Smooth muscle cell (in vitro differentiated cells): ENCODE data around the gene RASGRP3. TPM values are rescaled to one million over a fixed set of nuclear protein-coding genes. Genes with fewer than 3 reads are reported as not detected.

Source experiments
- DNase-seq: peaks from one replicate; lab custom pipeline; 2025; ENCODE audit not compliant: unreplicated experiment; lab: John Stamatoyannopoulos, UW
- H2AFZ ChIP-seq: fragments of 200-600 bp; sonication (generic); 2 replicates; pipeline ENCODE4 v1.6.0; 2016; ENCODE audit warnings: antibody characterized with exemption, low read depth, mild to moderate bottlenecking
- H3F3A ChIP-seq: fragments of 200-600 bp; sonication (generic); 2 replicates; pipeline ENCODE4 v1.6.0; 2017; ENCODE audit warnings: antibody characterized with exemption, low read depth
- H3K27ac ChIP-seq: fragments of 200-600 bp; sonication (generic); 2 replicates; pipeline ENCODE4 v1.5.1; 2016; ENCODE audit warnings: low read depth, mild to moderate bottlenecking
- H3K27me3 ChIP-seq: fragments of 200-600 bp; sonication (generic); 2 replicates; pipeline ENCODE4 v1.6.1; 2016; ENCODE audit warnings: low read depth, mild to moderate bottlenecking
- H3K36me3 ChIP-seq: fragments of 200-600 bp; sonication (generic); 2 replicates; pipeline ENCODE4 v1.5.1; 2016; ENCODE audit warnings: low read depth
- H3K4me1 ChIP-seq: fragments of 200-600 bp; sonication (generic); 2 replicates; pipeline ENCODE4 v1.5.1; 2016; ENCODE audit warnings: low read depth
- H3K4me2 ChIP-seq: fragments of 200-600 bp; sonication (generic); 2 replicates; pipeline ENCODE4 v1.6.0; 2016; ENCODE audit warnings: mild to moderate bottlenecking
- H3K4me3 ChIP-seq: fragments of 200-600 bp; sonication (generic); 2 replicates; pipeline ENCODE4 v1.5.1; 2016; ENCODE audit warnings: mild to moderate bottlenecking
- H3K79me2 ChIP-seq: fragments of 200-600 bp; sonication (generic); 2 replicates; pipeline ENCODE4 v1.6.0; 2016; ENCODE audit warnings: low read depth, mild to moderate bottlenecking
- H3K9ac ChIP-seq: fragments of 200-600 bp; sonication (generic); 2 replicates; pipeline ENCODE4 v1.6.0; 2016; ENCODE audit warnings: low read depth
- H3K9me3 ChIP-seq: fragments of 200-600 bp; sonication (generic); replicated peaks from 2 replicates; pipeline ENCODE4 v1.5.1; 2016; ENCODE audit warnings: low read depth
- H4K20me1 ChIP-seq: fragments of 200-600 bp; sonication (generic); 2 replicates; pipeline ENCODE4 v1.6.0; 2016; ENCODE audit warnings: low read depth
- WGBS: methylation state at CpG from one replicate; pipeline ENCODE4 v1.1.7; 2016; ENCODE audit warnings: low lambda C conversion rate; 5-methylcytosine and 5-hydroxymethylcytosine counted together
- polyA plus RNA-seq: library from polyadenylated mRNA; unstranded; fragments of >200 nt; fragmentation: Nextera tagmentation; extraction: Ambion mirVana; gene quantifications from 2 replicates; pipeline ENCODE4 v1.2.1, GENCODE V29; 2016
- total RNA-seq: library from RNA; depleted of rRNA; stranded (reverse); fragments of >200 nt; gene quantifications from 2 replicates; pipeline ENCODE4 v1.2.3, GENCODE V29; 2014
- TF ChIP-seq, protein P1 (sequence below): fragments of 200-600 bp; sonication (generic); IDR thresholded peaks from 2 replicates; pipeline ENCODE4 v1.5.1; 2017; ENCODE audit warnings: borderline replicate concordance, mild to moderate bottlenecking, antibody characterized with exemption; ENCODE audit not compliant: insufficient read depth, poor library complexity, severe bottlenecking

Gene RASGRP3
- total and polyA plus RNA-seq, 2 experiments from 2014 or later = 0.10 to 0.31 TPM

DNA sequence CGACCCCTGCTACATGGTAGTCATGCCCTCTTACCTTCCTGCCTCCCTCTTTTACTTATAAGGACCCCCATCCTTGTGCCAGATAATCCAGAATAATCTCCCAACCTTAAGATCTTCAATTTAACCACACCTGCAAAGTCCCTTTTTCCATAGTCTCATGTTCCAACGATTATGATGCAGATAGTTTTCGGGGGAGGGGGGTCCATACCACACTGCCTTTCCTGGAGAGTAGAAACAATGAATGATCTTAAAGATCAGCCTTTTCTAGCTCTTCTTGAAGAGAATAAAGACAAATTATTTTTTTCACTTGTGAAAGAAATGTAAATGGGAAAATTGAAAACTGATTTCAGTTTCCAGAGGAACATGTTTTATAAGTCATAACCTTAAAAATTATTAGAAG lies 127.0 kb downstream of the RASGRP3 start:
- Histone ChIP-seq H3K36me3 (no peaks in the 10 kb centered on the region), H3K9ac (no peak overlapping the region), H3F3A (no peaks in the 10 kb centered on the region), H3K79me2 (peaks cover 6% of the 10 kb centered on the region), H3K4me1 (peaks cover 4% of the 10 kb centered on the region), H3K27me3 (no peaks in the 10 kb centered on the region), H3K27ac (no peak overlapping the region), H3K4me3 (no peak overlapping the region), H3K4me2 (no peak overlapping the region), H2AFZ (no peak overlapping the region), H4K20me1 (no peaks in the 10 kb centered on the region), H3K9me3 (no peaks in the 10 kb centered on the region)
- TF ChIP-seq, protein P1, sequence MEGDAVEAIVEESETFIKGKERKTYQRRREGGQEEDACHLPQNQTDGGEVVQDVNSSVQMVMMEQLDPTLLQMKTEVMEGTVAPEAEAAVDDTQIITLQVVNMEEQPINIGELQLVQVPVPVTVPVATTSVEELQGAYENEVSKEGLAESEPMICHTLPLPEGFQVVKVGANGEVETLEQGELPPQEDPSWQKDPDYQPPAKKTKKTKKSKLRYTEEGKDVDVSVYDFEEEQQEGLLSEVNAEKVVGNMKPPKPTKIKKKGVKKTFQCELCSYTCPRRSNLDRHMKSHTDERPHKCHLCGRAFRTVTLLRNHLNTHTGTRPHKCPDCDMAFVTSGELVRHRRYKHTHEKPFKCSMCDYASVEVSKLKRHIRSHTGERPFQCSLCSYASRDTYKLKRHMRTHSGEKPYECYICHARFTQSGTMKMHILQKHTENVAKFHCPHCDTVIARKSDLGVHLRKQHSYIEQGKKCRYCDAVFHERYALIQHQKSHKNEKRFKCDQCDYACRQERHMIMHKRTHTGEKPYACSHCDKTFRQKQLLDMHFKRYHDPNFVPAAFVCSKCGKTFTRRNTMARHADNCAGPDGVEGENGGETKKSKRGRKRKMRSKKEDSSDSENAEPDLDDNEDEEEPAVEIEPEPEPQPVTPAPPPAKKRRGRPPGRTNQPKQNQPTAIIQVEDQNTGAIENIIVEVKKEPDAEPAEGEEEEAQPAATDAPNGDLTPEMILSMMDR = no peak
- DNase-seq = no peak
- WGBS = 80% methylated on average over 3 of the region's 3 CpGs

GRCh38 chr2:33605056-33605455 lies 128.6 kb downstream of the RASGRP3 start:
- no peak for DNase-seq
- peaks cover under 1% of the 10 kb centered on the region for H3K4me1 ChIP-seq
- TF ChIP-seq, protein P1 = no peak
- no peak overlapping the region for H3K4me3 ChIP-seq
- no peak overlapping the region for H3K9ac ChIP-seq
- H3K79me2 ChIP-seq = no peaks in the 10 kb centered on the region
- H3K36me3 ChIP-seq = no peaks in the 10 kb centered on the region
- no peaks in the 10 kb centered on the region for H3K9me3 ChIP-seq
- 57% methylated on average over 6 of the region's 6 CpGs for WGBS
- peak overlapping the region; percentile 59 for H2AFZ ChIP-seq
- no peak overlapping the region for H3K27ac ChIP-seq
- no peaks in the 10 kb centered on the region for H3K27me3 ChIP-seq
- H3K4me2 ChIP-seq = no peak overlapping the region
- H3F3A ChIP-seq = no peaks in the 10 kb centered on the region
- no peaks in the 10 kb centered on the region for H4K20me1 ChIP-seq

DNA sequence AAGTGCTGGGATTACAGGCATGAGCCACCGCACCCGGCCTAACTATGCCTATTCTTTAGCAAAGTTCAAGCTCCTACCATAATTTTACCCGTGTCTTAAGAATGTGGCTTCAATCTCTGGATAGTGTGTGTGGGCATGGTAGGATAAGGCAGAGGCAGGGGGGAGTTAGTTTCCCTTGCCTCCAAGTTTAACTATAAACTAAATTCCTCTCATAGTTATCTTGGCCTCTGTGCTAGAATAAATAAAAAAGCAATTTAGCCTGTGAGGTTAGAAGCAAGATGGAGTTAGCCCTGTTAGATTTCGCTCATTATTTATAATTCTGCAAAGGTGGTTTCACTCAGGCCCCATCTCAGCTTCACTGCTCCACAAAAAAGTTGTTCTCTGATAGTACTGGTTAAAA lies 129.7 kb downstream of the RASGRP3 start:
- no peak for DNase-seq
- 82% methylated on average over 4 of the region's 4 CpGs for WGBS
- Histone ChIP-seq H3K4me3 (no peak overlapping the region), H3K9me3 (no peaks in the 10 kb centered on the region), H3K4me1 (no peaks in the 10 kb centered on the region), H3K27me3 (no peaks in the 10 kb centered on the region), H4K20me1 (no peaks in the 10 kb centered on the region), H3K27ac (no peak overlapping the region), H3K4me2 (no peak overlapping the region), H2AFZ (peak overlapping the region; percentile 54), H3F3A (no peaks in the 10 kb centered on the region), H3K36me3 (no peaks in the 10 kb centered on the region), H3K9ac (no peak overlapping the region), H3K79me2 (no peaks in the 10 kb centered on the region)
- TF ChIP-seq, protein P1 = no peak

DNA sequence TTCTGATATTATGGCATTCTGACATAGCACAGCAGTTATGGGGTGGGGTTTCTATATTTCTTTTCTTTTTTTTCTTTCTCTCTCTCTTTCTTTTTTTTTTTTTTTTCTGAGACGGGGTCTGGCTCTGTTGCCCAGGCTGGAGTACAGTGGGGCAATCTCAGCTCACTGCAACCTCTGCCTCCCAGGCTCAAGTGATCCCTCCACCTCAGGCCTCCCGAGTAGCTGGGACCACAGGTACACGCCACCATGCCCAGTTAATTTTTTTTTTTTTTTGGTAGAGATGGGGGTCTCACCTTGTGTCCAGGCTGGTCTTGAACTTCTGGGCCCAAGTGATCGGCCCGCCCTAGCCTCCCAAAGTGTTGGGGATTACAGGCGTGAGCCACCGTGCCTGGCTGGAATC lies 130.2 kb downstream of the RASGRP3 start:
- no peak overlapping the region for H3K9ac ChIP-seq
- no peaks in the 10 kb centered on the region for H3K9me3 ChIP-seq
- no peaks in the 10 kb centered on the region for H3K36me3 ChIP-seq
- no peaks in the 10 kb centered on the region for H4K20me1 ChIP-seq
- no peak overlapping the region for H3K4me3 ChIP-seq
- no peak for DNase-seq
- no peaks in the 10 kb centered on the region for H3F3A ChIP-seq
- no peaks in the 10 kb centered on the region for H3K4me1 ChIP-seq
- no peaks in the 10 kb centered on the region for H3K27me3 ChIP-seq
- no peak overlapping the region for H3K27ac ChIP-seq
- H2AFZ ChIP-seq = peak overlapping the region; percentile 54
- WGBS = 94% methylated on average over 7 of the region's 7 CpGs
- TF ChIP-seq, protein P1 = no peak
- H3K4me2 ChIP-seq = no peak overlapping the region
- no peaks in the 10 kb centered on the region for H3K79me2 ChIP-seq
